H1 (cell line): ENCODE results near the gene ABCA1. TPM values are rescaled to one million over a fixed set of nuclear protein-coding genes. Genes with fewer than 3 reads are reported as not detected.

Experiments
- CTCF ChIA-PET: fragments of 300-600 bp; sonication (Branson Sonifier 250); formaldehyde crosslinking; loops from one replicate; lab custom pipeline; 2021; ENCODE audit not compliant: partially characterized antibody; lab: Charles Lee
- POLR2A ChIA-PET: fragments of 300-600 bp; sonication (Branson Sonifier 250); formaldehyde crosslinking; loops from one replicate; lab custom pipeline; 2021; ENCODE audit warnings: inconsistent platforms; ENCODE audit not compliant: partially characterized antibody; lab: Charles Lee
- DNase-seq, 2 experiments: peaks; one replicate each; pipeline versions ENCODE4 v3.0.0 to v3.0.0-alpha.2; 2010 to 2022; ENCODE audit warnings: low spot score in 2 of 2, low read depth in 1 of 2, mixed read lengths in 1 of 2
- FAIRE-seq: peaks from 2 replicates; lab custom pipeline; 2011; peaks lifted over from hg19 to GRCh38; lab: Jason Lieb, UNC
- H2AFZ ChIP-seq: 2 replicates; pipeline ENCODE4 v1.8.1; 2012; ENCODE audit warnings: low read length, inconsistent platforms
- H2AK5ac ChIP-seq: 2 replicates; pipeline ENCODE4 v1.6.1; 2013; ENCODE audit warnings: low read depth, low read length
- H2BK120ac ChIP-seq: replicated peaks from 2 replicates; pipeline ENCODE3; 2013; ENCODE audit warnings: low read depth, low read length, inconsistent platforms
- H2BK12ac ChIP-seq: 2 replicates; pipeline ENCODE4 v1.6.1; 2013; ENCODE audit warnings: low read depth, low read length
- H2BK15ac ChIP-seq: 2 replicates; pipeline ENCODE4 v1.6.1; 2013; ENCODE audit warnings: low read length
- H2BK20ac ChIP-seq: 2 replicates; pipeline ENCODE4 v1.6.1; 2013; ENCODE audit warnings: low read length
- H2BK5ac ChIP-seq: 2 replicates; pipeline ENCODE4 v1.6.1; 2013; ENCODE audit warnings: low read depth, low read length
- H3K14ac ChIP-seq: 2 replicates; pipeline ENCODE4 v1.6.1; 2013; ENCODE audit warnings: inconsistent platforms; ENCODE audit not compliant: insufficient read length
- H3K18ac ChIP-seq: 2 replicates; pipeline ENCODE4 v1.6.1; 2013; ENCODE audit warnings: low read length; ENCODE audit errors: extremely low read depth
- H3K23ac ChIP-seq: 2 replicates; pipeline ENCODE4 v1.6.1; 2013; ENCODE audit warnings: inconsistent platforms; ENCODE audit not compliant: insufficient read length
- H3K23me2 ChIP-seq: 2 replicates; pipeline ENCODE4 v1.6.1; 2013; ENCODE audit warnings: low read depth, low read length
- H3K27ac ChIP-seq: 2 replicates; pipeline ENCODE4 v1.6.1; 2011; ENCODE audit warnings: low read depth, low read length, inconsistent platforms
- H3K27me3 ChIP-seq, 4 experiments: replicated peaks in 1 of 4; 1 replicate in 1 of 4; 2 replicates in 3 of 4; pipeline versions ENCODE4 v1.6.1 to v1.8.1; 2011 to 2013; ENCODE audit warnings: low read length in 3 of 4, mild to moderate bottlenecking in 3 of 4, inconsistent platforms in 2 of 4, mixed read lengths in 2 of 4, moderate library complexity in 1 of 4; ENCODE audit not compliant: control insufficient read depth in 3 of 4, insufficient read depth in 3 of 4; ENCODE audit errors: extremely low read depth in 1 of 4
- H3K36me3 ChIP-seq, 4 experiments: 2 replicates each; pipeline versions ENCODE4 v1.6.1 to v1.8.1; 2011 to 2013; ENCODE audit warnings: mild to moderate bottlenecking in 4 of 4, low read length in 3 of 4, moderate library complexity in 2 of 4, control low read depth in 1 of 4, inconsistent platforms in 1 of 4; ENCODE audit not compliant: insufficient read depth in 4 of 4, control insufficient read depth in 2 of 4
- H3K4ac ChIP-seq: replicated peaks from 2 replicates; pipeline ENCODE3; 2013; ENCODE audit warnings: low read length, low read depth, mixed read lengths, inconsistent platforms; ENCODE audit not compliant: insufficient read length
- H3K4me1 ChIP-seq, 4 experiments: replicated peaks in 1 of 4; 1 replicate in 1 of 4; 2 replicates in 3 of 4; pipeline versions ENCODE4 v1.6.1 to v1.8.1; 2011 to 2013; ENCODE audit warnings: low read length in 3 of 4, inconsistent platforms in 2 of 4, mixed read lengths in 1 of 4; ENCODE audit not compliant: insufficient read depth in 4 of 4, control insufficient read depth in 3 of 4
- H3K4me2 ChIP-seq, 2 experiments: 2 replicates each; pipeline versions ENCODE4 v1.6.1 to v1.8.1; 2011 to 2013; ENCODE audit warnings: low read depth in 2 of 2, low read length in 2 of 2, control low read depth in 1 of 2, inconsistent platforms in 1 of 2, mild to moderate bottlenecking in 1 of 2; ENCODE audit not compliant: insufficient read depth in 1 of 2
- H3K4me3 ChIP-seq, 4 experiments: fragments of 200-600, 300-600 bp in 1 of 4; sonication (generic), shearing (Covaris generic), sonication (Bioruptor Twin) in 1 of 4; 2 replicates each; pipeline versions ENCODE4 v1.5.1 to v1.8.1; 2011 to 2016; ENCODE audit warnings: low read length in 4 of 4, low read depth in 3 of 4, control low read depth in 2 of 4, inconsistent platforms in 2 of 4, mild to moderate bottlenecking in 2 of 4, mixed read lengths in 1 of 4, moderate library complexity in 1 of 4; ENCODE audit not compliant: insufficient read depth in 2 of 4; ENCODE audit errors: extremely low read depth in 1 of 4
- H3K56ac ChIP-seq: replicated peaks from 2 replicates; pipeline ENCODE3; 2013; ENCODE audit warnings: low read depth, mild to moderate bottlenecking, mixed read lengths, low read length, inconsistent platforms; ENCODE audit not compliant: insufficient read length
- H3K79me1 ChIP-seq: 2 replicates; pipeline ENCODE4 v1.6.1; 2013; ENCODE audit warnings: low read depth, low read length, control low read depth
- H3K79me2 ChIP-seq, 2 experiments: 2 replicates each; pipeline versions ENCODE4 v1.6.1 to v1.8.1; 2012 to 2013; ENCODE audit warnings: low read length in 2 of 2, mild to moderate bottlenecking in 2 of 2, inconsistent platforms in 1 of 2; ENCODE audit not compliant: insufficient read depth in 2 of 2, control insufficient read depth in 1 of 2
- H3K9ac ChIP-seq, 4 experiments: replicated peaks in 1 of 4; 1 replicate in 1 of 4; 2 replicates in 3 of 4; pipeline versions ENCODE4 v1.6.1 to v1.8.1; 2011 to 2013; ENCODE audit warnings: low read depth in 3 of 4, low read length in 3 of 4, control low read depth in 2 of 4, mild to moderate bottlenecking in 2 of 4, moderate library complexity in 2 of 4, inconsistent platforms in 1 of 4; ENCODE audit errors: extremely low read depth in 1 of 4
- H3K9me3 ChIP-seq, 2 experiments: 2 replicates each; pipeline versions ENCODE4 v1.6.1 to v1.8.1; 2012 to 2013; ENCODE audit warnings: mild to moderate bottlenecking in 2 of 2, moderate library complexity in 2 of 2, control low read depth in 1 of 2, inconsistent platforms in 1 of 2, low read depth in 1 of 2, low read length in 1 of 2, mixed read lengths in 1 of 2; ENCODE audit not compliant: insufficient read depth in 2 of 2
- H4K20me1 ChIP-seq, 2 experiments: replicated peaks in 1 of 2; 2 replicates each; pipeline versions ENCODE3 to v1.8.1; 2011 to 2013; ENCODE audit warnings: inconsistent platforms in 2 of 2, low read length in 2 of 2, mild to moderate bottlenecking in 1 of 2; ENCODE audit not compliant: insufficient read depth in 2 of 2, control insufficient read depth in 1 of 2
- H4K5ac ChIP-seq: 2 replicates; pipeline ENCODE4 v1.6.1; 2013; ENCODE audit warnings: low read length, low read depth, mixed read lengths, inconsistent platforms; ENCODE audit not compliant: insufficient read length
- H4K8ac ChIP-seq: 2 replicates; pipeline ENCODE4 v1.8.0; 2013; ENCODE audit warnings: mild to moderate bottlenecking, moderate library complexity, low read length, inconsistent platforms; ENCODE audit not compliant: insufficient read depth; ENCODE audit errors: extremely low read depth
- H4K91ac ChIP-seq: replicated peaks from 2 replicates; pipeline ENCODE3; 2013; ENCODE audit warnings: low read length, mixed read lengths, inconsistent platforms; ENCODE audit not compliant: insufficient read length
- ASH2L ChIP-seq: fragments of 200-600, 300-600 bp; sonication (generic); IDR thresholded peaks from one replicate; pipeline ENCODE4 v1.7.1; 2017; ENCODE audit warnings: low read length
- CBX8 ChIP-seq: fragments of 300-800, 300-1000 bp; sonication (generic); IDR thresholded peaks from 2 replicates; pipeline ENCODE4 v1.7.1; 2016; ENCODE audit warnings: low read depth, low read length, borderline replicate concordance
- FOSL1 ChIP-seq: IDR thresholded peaks from 2 replicates; pipeline ENCODE4 v1.6.1; 2011; ENCODE audit warnings: mild to moderate bottlenecking, low read depth, low read length, moderate library complexity; ENCODE audit not compliant: insufficient read depth
- GABPA ChIP-seq: IDR thresholded peaks from 2 replicates; pipeline ENCODE4 v1.6.1; 2011; ENCODE audit warnings: mild to moderate bottlenecking, low read length, moderate library complexity, borderline replicate concordance; ENCODE audit not compliant: insufficient read depth
- HDAC6 ChIP-seq: IDR thresholded peaks from one replicate; pipeline ENCODE4 v1.7.1; 2012; ENCODE audit warnings: low read depth, mild to moderate bottlenecking, inconsistent platforms, low read length, moderate library complexity
- KDM5A ChIP-seq: fragments of 200-600 bp; IDR thresholded peaks from 2 replicates; pipeline ENCODE4 v1.7.1; 2012; ENCODE audit warnings: mild to moderate bottlenecking, low read length, inconsistent platforms, mixed read lengths
- PHF8 ChIP-seq: fragments of 200-600 bp; sonication (generic); conservative IDR thresholded peaks from 2 replicates; pipeline ENCODE4 v1.7.1; 2012; ENCODE audit warnings: low read depth, mild to moderate bottlenecking, inconsistent platforms, low read length, moderate library complexity
- SAP30 ChIP-seq: fragments of 300-600 bp; sonication (generic); IDR thresholded peaks from 2 replicates; pipeline ENCODE4 v1.7.1; 2012; ENCODE audit warnings: low read length, moderate library complexity, mild to moderate bottlenecking, inconsistent platforms; ENCODE audit not compliant: insufficient read depth, insufficient replicate concordance
- SIN3A ChIP-seq, 2 experiments: IDR thresholded peaks in 1 of 2; conservative IDR thresholded peaks in 1 of 2; 2 replicates each; pipeline ENCODE4 v1.6.1; 2011 to 2012; ENCODE audit warnings: low read length in 2 of 2, improper control_type of control experiment in 1 of 2, low read depth in 1 of 2, mild to moderate bottlenecking in 1 of 2
- SIRT6 ChIP-seq: IDR thresholded peaks from one replicate; pipeline ENCODE4 v1.7.1; 2012; ENCODE audit warnings: low read length, inconsistent platforms
- SUZ12 ChIP-seq: fragments of 200-600 bp; sonication (generic); IDR thresholded peaks from 2 replicates; pipeline ENCODE4 v1.6.1; 2012; ENCODE audit warnings: mild to moderate bottlenecking, inconsistent platforms, low read length, moderate library complexity, mixed read lengths
- YY1 ChIP-seq: IDR thresholded peaks from 2 replicates; pipeline ENCODE4 v1.6.1; 2011; ENCODE audit warnings: low read depth, mild to moderate bottlenecking, low read length
- WGBS, 2 experiments: shearing (Covaris generic) in 1 of 2; methylation state at CpG; one replicate each; pipeline versions ENCODE4 v1.1.6 to v1.1.7; 2013 to 2015; ENCODE audit warnings: low lambda C conversion rate in 2 of 2, mixed read lengths in 2 of 2, inconsistent platforms in 1 of 2, low coverage in 1 of 2, missing lambda C conversion rate in 1 of 2; ENCODE audit not compliant: insufficient replicate concordance in 2 of 2, insufficient coverage in 1 of 2, insufficient read length in 1 of 2; ENCODE audit errors: extremely low coverage in 1 of 2, missing lambda C conversion rate in 1 of 2; 5-methylcytosine and 5-hydroxymethylcytosine counted together
- polyA plus RNA-seq, 7 experiments: library from polyadenylated mRNA; depleted of rRNA in 3 of 7; stranded (reverse) in 5 of 7; unstranded in 2 of 7; fragments of >200 nt in 5 of 7; fragments of 200-250 nt in 2 of 7; gene quantifications; 1 replicate in 5 of 7; 2 replicates in 1 of 7; 4 replicates in 1 of 7; pipeline versions ENCODE4 v1.2.1 to v1.2.3, GENCODE V29; 2011 to 2013; ENCODE audit warnings: missing spikeins in 2 of 7, mixed read lengths in 2 of 7
- total RNA-seq: library from RNA; stranded (reverse); fragmentation: NEBNext Ultra II Directional; extraction: Animal tissue kit (Norgen Biotek cat#: 25700); gene quantifications from 2 replicates; pipeline ENCODE4 v1.2.1, GENCODE V29; 2021

ABCA1 gene
- total and polyA plus RNA-seq, 2 of the 8 experiments (the other 6 are each of a cell fraction or from before 2014, with no cell fraction given): 6.9 to 7.8 TPM

DNA sequence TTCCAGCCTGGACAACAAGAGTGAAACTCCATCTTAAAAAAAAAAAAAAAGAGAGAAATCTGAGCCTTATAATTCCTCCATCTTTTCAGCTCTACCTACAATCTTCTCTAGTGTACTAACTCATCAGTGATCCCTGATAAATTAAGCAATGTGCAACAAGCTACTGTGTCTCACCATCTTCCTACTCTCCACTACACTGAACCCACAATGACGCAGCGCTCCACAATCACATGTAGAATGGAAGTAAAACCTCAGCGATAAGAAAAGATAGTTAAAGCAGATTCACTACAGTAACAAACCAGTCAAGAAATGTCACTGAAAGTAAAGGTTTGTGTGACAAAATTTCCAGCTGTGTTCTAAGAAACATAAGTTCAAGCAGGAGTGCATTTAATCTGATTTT lies 13.5 kb downstream of the ABCA1 start:
- H2BK20ac ChIP-seq: no peak overlapping the region
- no peak overlapping the region for H3K18ac ChIP-seq
- H3K56ac ChIP-seq: no peak overlapping the region
- ChIA-PET CTCF (interaction anchor here (0.7 to 2.4 kb wide), 3 partner anchors 13 to 51 kb away, joined by 3 to 11 read pairs (median 3); partner anchors contain the start of gene ABCA1), POLR2A (interaction anchor here (0.9 to 1.4 kb wide), 2 partner anchors 13 to 15 kb away, joined by 3 read pairs; partner anchors contain the start of gene ABCA1)
- TF ChIP-seq PHF8 (no peak), KDM5A (no peak), SUZ12 (no peak), YY1 (no peak), SIN3A (conservative IDR thresholded peaks at IDR 0.05 in 1 of 2, IDR thresholded peaks at IDR 0.05 in 1 of 2; ENCODE audit: low read depth in 1 of 2, low read length in 2 of 2) (no peak), CBX8 (no peak), FOSL1 (no peak), ASH2L (no peak), HDAC6 (no peak), GABPA (no peak), SIRT6 (no peak), SAP30 (no peak)
- H2BK5ac ChIP-seq: no peak overlapping the region
- H3K4me3 ChIP-seq: no peak overlapping the region
- H4K20me1 ChIP-seq: peaks cover 0 to 2% of the 10 kb centered on the region in 2 experiments
- no peaks in the 10 kb centered on the region for H3K4me1 ChIP-seq
- H2AFZ ChIP-seq: no peak overlapping the region
- no peak overlapping the region for H4K91ac ChIP-seq
- H4K8ac ChIP-seq: no peak overlapping the region
- H3K4ac ChIP-seq: no peak overlapping the region
- DNase-seq: no peak
- H2BK120ac ChIP-seq: no peak overlapping the region
- H3K23me2 ChIP-seq: no peaks in the 10 kb centered on the region
- no peak overlapping the region for H2BK15ac ChIP-seq
- H4K5ac ChIP-seq: no peak overlapping the region
- H2BK12ac ChIP-seq: no peak overlapping the region
- no peaks in the 10 kb centered on the region for H3K36me3 ChIP-seq
- no peak overlapping the region for H2AK5ac ChIP-seq
- H3K9me3 ChIP-seq: no peaks in the 10 kb centered on the region
- H3K79me2 ChIP-seq: peaks cover 0 to 15% of the 10 kb centered on the region in 2 experiments; a peak in 2 of 4 replicates
- no peaks in the 10 kb centered on the region; the same call in 1 of the 2 replicates for H3K79me1 ChIP-seq
- H3K14ac ChIP-seq: no peak overlapping the region
- H3K4me2 ChIP-seq: no peak overlapping the region
- no peak overlapping the region for H3K23ac ChIP-seq
- H3K9ac ChIP-seq: no peak overlapping the region
- no peak overlapping the region for H3K27ac ChIP-seq
- no peak for FAIRE-seq
- WGBS, 2 experiments: 95% methylated on average over 3 of the region's 3 CpGs; no CpG with 5 or more reads in 1 of the 2 experiments
- no peaks in the 10 kb centered on the region; a peak in 1 of 7 replicates for H3K27me3 ChIP-seq
